Astrocyte (in vitro differentiated cells and primary cell): ENCODE data around the gene GSX2.

ENCODE experiments used
- EZH2 ChIP-seq: IDR thresholded peaks from 2 replicates; pipeline ENCODE4 v1.6.1; 2012; ENCODE audit warnings: mild to moderate bottlenecking, low read length, inconsistent platforms; ENCODE audit not compliant: insufficient read depth
- TF ChIP-seq, protein P1 (sequence below): IDR thresholded peaks from 2 replicates; pipeline ENCODE4 v1.5.1; 2011; ENCODE audit warnings: low read depth, mild to moderate bottlenecking, inconsistent platforms, low read length, moderate library complexity; ENCODE audit not compliant: insufficient read depth

DNA sequence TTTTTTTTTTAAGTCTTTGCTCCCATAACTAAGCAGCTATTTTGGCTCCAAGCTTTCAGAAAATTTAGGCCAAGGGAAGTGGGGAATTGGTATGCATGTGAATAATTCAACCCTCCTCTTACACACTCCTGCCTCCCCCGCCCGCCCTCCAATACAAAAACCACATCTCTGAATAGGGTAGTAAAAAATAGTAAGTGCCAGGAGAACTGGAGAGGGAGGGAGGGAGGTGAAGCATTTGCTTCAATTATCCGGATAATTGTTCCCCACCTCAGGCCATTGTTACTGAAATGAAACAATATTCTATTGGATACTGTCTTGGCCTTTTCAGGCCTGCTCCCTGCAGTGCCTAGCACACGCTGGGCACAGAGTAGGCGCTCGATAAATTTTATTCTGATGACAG, 5.5 kb upstream of the GSX2 start:
- TF ChIP-seq, protein P1, sequence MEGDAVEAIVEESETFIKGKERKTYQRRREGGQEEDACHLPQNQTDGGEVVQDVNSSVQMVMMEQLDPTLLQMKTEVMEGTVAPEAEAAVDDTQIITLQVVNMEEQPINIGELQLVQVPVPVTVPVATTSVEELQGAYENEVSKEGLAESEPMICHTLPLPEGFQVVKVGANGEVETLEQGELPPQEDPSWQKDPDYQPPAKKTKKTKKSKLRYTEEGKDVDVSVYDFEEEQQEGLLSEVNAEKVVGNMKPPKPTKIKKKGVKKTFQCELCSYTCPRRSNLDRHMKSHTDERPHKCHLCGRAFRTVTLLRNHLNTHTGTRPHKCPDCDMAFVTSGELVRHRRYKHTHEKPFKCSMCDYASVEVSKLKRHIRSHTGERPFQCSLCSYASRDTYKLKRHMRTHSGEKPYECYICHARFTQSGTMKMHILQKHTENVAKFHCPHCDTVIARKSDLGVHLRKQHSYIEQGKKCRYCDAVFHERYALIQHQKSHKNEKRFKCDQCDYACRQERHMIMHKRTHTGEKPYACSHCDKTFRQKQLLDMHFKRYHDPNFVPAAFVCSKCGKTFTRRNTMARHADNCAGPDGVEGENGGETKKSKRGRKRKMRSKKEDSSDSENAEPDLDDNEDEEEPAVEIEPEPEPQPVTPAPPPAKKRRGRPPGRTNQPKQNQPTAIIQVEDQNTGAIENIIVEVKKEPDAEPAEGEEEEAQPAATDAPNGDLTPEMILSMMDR = no peak
- TF ChIP-seq EZH2 = no peak
